Measurements from ENCODE around the gene TMEM129. TPM values are rescaled to one million over a fixed set of nuclear protein-coding genes. Genes with fewer than 3 reads are reported as not detected.

Gene TMEM129
- total RNA-seq, 1 donor from 2014 or later = 27.2 TPM

- DNase-seq (ENCODE audit: low spot score) = no peak
- Mint-ChIP-seq H3K36me3 (ENCODE audit: low read depth, unreplicated experiment) (peaks cover 3% of the 10 kb centered on the region), H3K9me3 (ENCODE audit: unreplicated experiment) (no peaks in the 10 kb centered on the region), H3K4me1 (ENCODE audit: unreplicated experiment) (no peaks in the 10 kb centered on the region), H3K4me3 (ENCODE audit: unreplicated experiment) (no peak overlapping the region), H3K27me3 (ENCODE audit: unreplicated experiment) (peaks cover 7% of the 10 kb centered on the region), H3K27ac (ENCODE audit: unreplicated experiment) (no peak overlapping the region)
- TF ChIP-seq CTCF (IDR thresholded peaks at IDR 0.05; ENCODE audit: unreplicated experiment) = no peak
Observed at GRCh38 chr4:1685235-1686150, 35.6 kb downstream of the TMEM129 start.

- no peaks in the 10 kb centered on the region for H3K4me1 Mint-ChIP-seq (ENCODE audit: unreplicated experiment)
- no peak for DNase-seq (ENCODE audit: low spot score)
- peaks cover 4% of the 10 kb centered on the region for H3K27me3 Mint-ChIP-seq (ENCODE audit: unreplicated experiment)
- no peak overlapping the region for H3K27ac Mint-ChIP-seq (ENCODE audit: unreplicated experiment)
- no peak overlapping the region for H3K4me3 Mint-ChIP-seq (ENCODE audit: unreplicated experiment)
- no peak for TF ChIP-seq CTCF (IDR thresholded peaks at IDR 0.05; ENCODE audit: unreplicated experiment)
- no peaks in the 10 kb centered on the region for H3K9me3 Mint-ChIP-seq (ENCODE audit: unreplicated experiment)
- no peaks in the 10 kb centered on the region for H3K36me3 Mint-ChIP-seq (ENCODE audit: low read depth, unreplicated experiment)
Observed at GRCh38 chr4:1684506-1685234, 36.5 kb downstream of the TMEM129 start.

- Mint-ChIP-seq H3K9me3 (ENCODE audit: unreplicated experiment) (no peaks in the 10 kb centered on the region), H3K4me1 (ENCODE audit: unreplicated experiment) (no peaks in the 10 kb centered on the region), H3K4me3 (ENCODE audit: unreplicated experiment) (peak within 1 kb of the TSS; percentile 86), H3K27ac (ENCODE audit: unreplicated experiment) (peak within 1 kb of the TSS; percentile 74), H3K36me3 (ENCODE audit: low read depth, unreplicated experiment) (no peaks in the 10 kb centered on the region), H3K27me3 (ENCODE audit: unreplicated experiment) (peaks cover 4% of the 10 kb centered on the region)
- peak; percentile 91 for DNase-seq (ENCODE audit: low spot score)
- no peak for TF ChIP-seq CTCF (IDR thresholded peaks at IDR 0.05; ENCODE audit: unreplicated experiment)
Observed at GRCh38 chr4:1683736-1684505, 37.2 kb downstream of the TMEM129 start, which contains the start of gene FAM53A. Gene FAM53A, minus strand, starts transcription at chr4:1684313. Its CDS starts 15,572 bp downstream, at chr4:1668741.

GRCh38 chr4:1683261-1683735 is 37.8 kb downstream of the TMEM129 start:
- H3K9me3 Mint-ChIP-seq (ENCODE audit: unreplicated experiment) = no peaks in the 10 kb centered on the region
- peaks cover 4% of the 10 kb centered on the region for H3K27me3 Mint-ChIP-seq (ENCODE audit: unreplicated experiment)
- no peaks in the 10 kb centered on the region for H3K4me1 Mint-ChIP-seq (ENCODE audit: unreplicated experiment)
- DNase-seq (ENCODE audit: low spot score) = no peak
- TF ChIP-seq CTCF (IDR thresholded peaks at IDR 0.05; ENCODE audit: unreplicated experiment) = no peak
- H3K4me3 Mint-ChIP-seq (ENCODE audit: unreplicated experiment) = peak overlapping the region; percentile 86
- H3K27ac Mint-ChIP-seq (ENCODE audit: unreplicated experiment) = peak overlapping the region; percentile 74
- no peaks in the 10 kb centered on the region for H3K36me3 Mint-ChIP-seq (ENCODE audit: low read depth, unreplicated experiment)
